C4-2B (cell line): ENCODE measurements around the gene GRIP2.

Experiments used
- CTCF ChIP-seq: fragments of 450-650 bp; conservative IDR thresholded peaks from 2 replicates; pipeline ENCODE4 v1.5.1; 2017; ENCODE audit warnings: mild to moderate bottlenecking
- ZFX ChIP-seq: fragments of 450-650 bp; IDR thresholded peaks from 2 replicates; pipeline ENCODE4 v1.6.1; 2017

GRCh38 chr3:14541646-14542045 lies 1.5 kb upstream of the GRIP2 start:
- no peak for TF ChIP-seq CTCF
- no peak for TF ChIP-seq ZFX
